22Rv1 (cell line): ENCODE measurements around the gene CUX1.

Experiments
- ZFX ChIP-seq: fragments of 450-650 bp; IDR thresholded peaks from 2 replicates; pipeline ENCODE4 v1.6.1; 2017; ENCODE audit warnings: antibody characterized with exemption, borderline replicate concordance
- TF ChIP-seq, protein P1 (sequence below): fragments of 450-650 bp; IDR thresholded peaks from 2 replicates; pipeline ENCODE4 v1.5.1; 2017; ENCODE audit warnings: mild to moderate bottlenecking

DNA sequence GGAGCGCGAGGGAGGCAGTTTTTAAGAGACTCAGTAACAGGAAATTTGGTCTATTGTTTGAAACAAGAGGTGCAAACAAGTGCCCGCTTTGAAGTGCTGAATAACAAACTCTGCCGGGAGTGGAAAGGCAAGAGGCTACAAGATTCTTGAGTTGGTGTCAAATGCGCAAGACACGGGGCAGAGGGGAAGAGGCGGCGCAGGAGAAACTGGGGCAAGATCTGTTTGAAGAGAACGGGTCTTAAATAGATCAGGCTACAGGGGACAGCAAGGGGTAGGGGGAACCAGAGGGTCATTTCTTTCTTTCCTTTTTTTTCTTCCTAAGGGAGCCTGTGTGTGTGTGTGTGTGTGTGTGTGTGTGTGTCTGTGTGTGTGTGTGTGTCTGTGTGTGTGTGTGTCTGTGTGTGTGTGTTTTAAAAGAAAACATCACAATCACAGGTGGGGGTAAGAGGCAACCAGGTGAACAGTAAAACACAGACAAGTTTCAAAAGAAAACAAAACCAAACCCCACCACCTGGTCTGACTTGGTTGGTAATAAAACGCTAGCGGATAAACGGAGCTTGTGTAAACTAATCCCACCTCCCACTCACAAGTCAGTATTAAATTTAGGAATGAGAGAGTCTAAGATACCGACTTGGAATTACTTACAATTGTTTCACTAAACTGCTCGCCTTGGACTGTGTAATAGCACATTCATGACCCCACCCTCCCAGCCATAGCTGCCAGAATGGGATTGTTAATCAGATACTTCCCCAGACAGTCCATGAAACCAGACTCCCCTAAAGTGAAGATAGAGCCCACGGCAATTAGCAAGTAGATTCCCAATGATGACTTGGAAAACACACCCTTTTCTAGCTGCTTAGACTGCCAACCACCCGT, 13.1 kb upstream of the CUX1 start:
- TF ChIP-seq, protein P1, sequence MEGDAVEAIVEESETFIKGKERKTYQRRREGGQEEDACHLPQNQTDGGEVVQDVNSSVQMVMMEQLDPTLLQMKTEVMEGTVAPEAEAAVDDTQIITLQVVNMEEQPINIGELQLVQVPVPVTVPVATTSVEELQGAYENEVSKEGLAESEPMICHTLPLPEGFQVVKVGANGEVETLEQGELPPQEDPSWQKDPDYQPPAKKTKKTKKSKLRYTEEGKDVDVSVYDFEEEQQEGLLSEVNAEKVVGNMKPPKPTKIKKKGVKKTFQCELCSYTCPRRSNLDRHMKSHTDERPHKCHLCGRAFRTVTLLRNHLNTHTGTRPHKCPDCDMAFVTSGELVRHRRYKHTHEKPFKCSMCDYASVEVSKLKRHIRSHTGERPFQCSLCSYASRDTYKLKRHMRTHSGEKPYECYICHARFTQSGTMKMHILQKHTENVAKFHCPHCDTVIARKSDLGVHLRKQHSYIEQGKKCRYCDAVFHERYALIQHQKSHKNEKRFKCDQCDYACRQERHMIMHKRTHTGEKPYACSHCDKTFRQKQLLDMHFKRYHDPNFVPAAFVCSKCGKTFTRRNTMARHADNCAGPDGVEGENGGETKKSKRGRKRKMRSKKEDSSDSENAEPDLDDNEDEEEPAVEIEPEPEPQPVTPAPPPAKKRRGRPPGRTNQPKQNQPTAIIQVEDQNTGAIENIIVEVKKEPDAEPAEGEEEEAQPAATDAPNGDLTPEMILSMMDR = no peak
- no peak for TF ChIP-seq ZFX
